ENCODE measurements around the gene SIKE1. TPM values are rescaled to one million over a fixed set of nuclear protein-coding genes. Genes with fewer than 3 reads are reported as not detected.
A peak's percentile ranks its signal among the peaks of the same experiment; 100 is the strongest.
"Not testable (repeated sequence)": the region's sequence is repeated elsewhere in the genome, so short reads cannot be mapped to it uniquely, and the experiment has no call there.

SIKE1 gene
- polyA plus RNA-seq, 2 of the 4 experiments (the other 2 are of a cell fraction): 17.8 to 28.7 TPM

DNA sequence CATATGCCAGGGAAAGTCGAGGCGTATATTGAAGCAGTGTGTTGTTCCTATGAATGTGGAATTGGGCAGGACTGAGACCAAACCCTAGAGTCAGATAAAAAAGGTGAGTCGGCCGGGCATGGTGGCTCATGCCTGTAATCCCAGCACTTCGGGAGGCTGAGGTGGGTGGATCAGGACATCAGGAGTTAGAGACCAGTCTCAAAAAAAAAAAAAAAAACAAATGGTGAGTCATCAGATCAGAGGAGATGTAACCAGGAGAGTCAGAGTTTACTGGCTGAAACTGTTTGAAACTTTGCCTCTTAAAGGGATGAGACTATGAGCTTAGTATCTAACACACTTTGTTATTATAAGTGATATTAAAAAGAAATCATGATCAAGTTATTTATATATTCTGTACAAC is 47.8 kb upstream of the SIKE1 start (continued):
- TF ChIP-seq, protein P1, sequence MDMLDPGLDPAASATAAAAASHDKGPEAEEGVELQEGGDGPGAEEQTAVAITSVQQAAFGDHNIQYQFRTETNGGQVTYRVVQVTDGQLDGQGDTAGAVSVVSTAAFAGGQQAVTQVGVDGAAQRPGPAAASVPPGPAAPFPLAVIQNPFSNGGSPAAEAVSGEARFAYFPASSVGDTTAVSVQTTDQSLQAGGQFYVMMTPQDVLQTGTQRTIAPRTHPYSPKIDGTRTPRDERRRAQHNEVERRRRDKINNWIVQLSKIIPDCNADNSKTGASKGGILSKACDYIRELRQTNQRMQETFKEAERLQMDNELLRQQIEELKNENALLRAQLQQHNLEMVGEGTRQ (IDR thresholded peaks at IDR 0.05): no peak
- TF ChIP-seq JUN (IDR thresholded peaks at IDR 0.05): no peak
- no peak for TF ChIP-seq RCOR1 (IDR thresholded peaks at IDR 0.05; ENCODE audit: low read depth, low read length)
- TF ChIP-seq POLR2A (IDR thresholded peaks at IDR 0.05; ENCODE audit: low read length): no peak
- no peak for TF ChIP-seq HOXB13 (CRISPR knock-in tag; IDR thresholded peaks at IDR 0.05; ENCODE audit: low read depth)
- no peak for TF ChIP-seq EP300 (IDR thresholded peaks at IDR 0.05)

DNA sequence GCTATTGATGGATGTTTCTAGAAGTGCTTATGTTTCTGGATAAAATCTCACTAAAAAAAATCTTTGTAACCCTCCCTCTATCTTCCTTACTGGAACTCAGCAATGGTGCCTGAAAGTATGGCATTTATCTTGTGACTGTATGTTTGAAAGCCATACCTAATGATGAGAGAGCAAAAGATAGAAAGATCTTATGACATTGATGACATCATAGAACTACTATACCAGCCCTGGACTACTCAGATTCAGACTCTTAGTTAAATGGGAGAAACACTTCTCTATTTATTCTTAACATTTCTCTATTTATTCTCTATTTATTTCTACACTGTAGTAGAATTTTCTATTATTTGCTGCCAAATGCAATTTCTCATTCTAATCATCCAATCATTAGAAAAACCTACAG is 41.5 kb upstream of the SIKE1 start:
- DNase-seq (ENCODE audit: low read depth in 1 of 2, low spot score in 1 of 2): no peak
- no peak overlapping the region for H3K4me2 ChIP-seq
- POLR2A ChIA-PET: no interaction called here
- H3K4me1 ChIP-seq: no peaks in the 10 kb centered on the region
- no peak overlapping the region for H3K4me3 ChIP-seq
- CTCF ChIA-PET: no interaction called here
- no peak for FAIRE-seq
- no peak for ATAC-seq
- TF ChIP-seq TFCP2L1 (CRISPR knock-in tag; IDR thresholded peaks at IDR 0.05) (no peak), BHLHE40 (IDR thresholded peaks at IDR 0.05; ENCODE audit: low read depth, low read length) (no peak), JUN (IDR thresholded peaks at IDR 0.05) (no peak), HES2 (IDR thresholded peaks at IDR 0.05) (no peak), SREBF2 (IDR thresholded peaks at IDR 0.05) (no peak)
- no peaks in the 10 kb centered on the region for H3K9me3 ChIP-seq
- H3K27ac ChIP-seq: no peak overlapping the region

DNA sequence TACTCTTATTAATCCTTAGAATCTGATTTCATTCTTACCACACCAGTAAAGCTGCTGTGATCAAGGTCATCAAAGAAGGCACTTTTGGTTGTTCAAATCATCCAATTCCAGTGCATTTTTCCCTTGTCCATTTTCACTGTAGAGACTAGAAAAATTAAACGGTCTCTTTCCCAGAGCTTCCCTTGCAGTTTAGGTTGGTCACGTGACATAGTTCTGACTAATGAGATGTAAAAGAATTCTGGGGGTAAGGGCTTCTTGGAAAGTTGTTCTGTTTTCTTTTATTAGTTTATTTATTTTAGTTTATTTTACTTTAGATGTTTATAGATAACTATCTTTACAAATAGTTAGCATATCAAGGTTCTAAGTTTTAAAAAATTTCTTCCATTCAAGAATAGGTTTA is 39.9 kb upstream of the SIKE1 start:
- Histone ChIP-seq H3K4me1 (no peaks in the 10 kb centered on the region), H3K9me3 (no peaks in the 10 kb centered on the region), H3K4me2 (no peak overlapping the region), H3K4me3 (no peak overlapping the region), H3K27ac (no peak overlapping the region)
- ChIA-PET CTCF (no interaction called here), POLR2A (no interaction called here)
- ATAC-seq: no peak
- no peak for DNase-seq (ENCODE audit: low read depth in 1 of 2, low spot score in 1 of 2)
- no peak for FAIRE-seq
- WGBS (ENCODE audit: missing lambda C conversion rate): 21% methylated on average over 2 of the region's 2 CpGs
- TF ChIP-seq FOSL2 (IDR thresholded peaks at IDR 0.05): no peak
- TF ChIP-seq FOSL2 (CRISPR knock-in tag; IDR thresholded peaks at IDR 0.05): no peak
- TF ChIP-seq, protein P1 (IDR thresholded peaks at IDR 0.05): peak; percentile 36

DNA sequence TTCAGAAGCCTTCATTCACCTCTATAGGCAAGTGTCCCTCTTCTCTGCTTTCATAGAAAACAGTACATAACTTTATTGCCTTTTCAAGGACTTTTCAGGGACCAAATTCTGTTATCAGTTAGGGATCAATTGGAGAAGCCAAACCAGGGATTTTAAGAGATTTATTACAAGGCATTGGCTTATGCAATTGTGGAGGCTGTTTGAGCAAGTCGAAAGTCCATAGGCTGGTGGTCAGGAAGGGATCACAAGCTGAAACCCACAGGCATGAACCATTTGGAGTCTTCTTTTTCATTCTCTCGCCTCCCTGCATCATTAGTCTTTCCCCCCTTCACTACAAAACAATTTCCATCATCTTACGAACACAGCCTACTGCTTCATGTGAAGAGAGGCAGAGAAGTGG is 39.4 kb upstream of the SIKE1 start:
- 28% methylated on average over 3 of the region's 3 CpGs for WGBS (ENCODE audit: missing lambda C conversion rate)

DNA sequence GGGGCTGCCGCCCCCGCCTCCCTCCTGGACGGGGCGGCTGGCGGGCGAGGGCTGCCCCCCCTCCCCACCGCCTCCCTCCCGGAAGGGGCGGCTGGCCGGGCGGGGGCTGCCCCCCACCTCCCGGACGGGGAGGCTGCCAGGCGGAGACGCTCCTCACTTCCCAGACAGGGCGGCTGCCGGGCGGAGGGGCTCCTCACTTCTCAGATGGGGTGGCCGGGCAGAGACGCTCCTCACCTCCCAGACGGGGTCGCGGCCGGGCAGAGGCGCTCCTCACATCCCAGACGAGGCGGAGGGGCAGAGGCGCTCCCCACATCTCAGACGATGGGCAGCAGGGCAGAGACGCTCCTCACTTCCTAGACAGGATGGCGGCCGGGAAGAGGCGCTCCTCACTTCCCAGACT is 24.0 kb upstream of the SIKE1 start:
- H3K4me2 ChIP-seq; POLR2A ChIA-PET; H3K4me3 ChIP-seq; H3K27ac ChIP-seq; DNase-seq (ENCODE audit: low read depth in 1 of 2, low spot score in 1 of 2); H3K4me1 ChIP-seq; H3K9me3 ChIP-seq; FAIRE-seq; CTCF ChIA-PET; ATAC-seq: not testable (repeated sequence)
- 76% methylated on average over 5 of the region's 33 CpGs for WGBS (ENCODE audit: missing lambda C conversion rate)

More for the DNA sequence above, 39.4 kb upstream of the SIKE1 start:
- Histone ChIP-seq H3K4me3 (no peak overlapping the region), H3K4me1 (no peaks in the 10 kb centered on the region), H3K4me2 (no peak overlapping the region), H3K27ac (no peak overlapping the region), H3K9me3 (no peaks in the 10 kb centered on the region)
- FAIRE-seq (no peak), ATAC-seq (no peak), DNase-seq (ENCODE audit: low read depth in 1 of 2, low spot score in 1 of 2) (no peak)
- ChIA-PET POLR2A (no interaction called here), CTCF (no interaction called here)
- no peak for TF ChIP-seq MAFK (IDR thresholded peaks at IDR 0.05; ENCODE audit: partially characterized antibody)

DNA sequence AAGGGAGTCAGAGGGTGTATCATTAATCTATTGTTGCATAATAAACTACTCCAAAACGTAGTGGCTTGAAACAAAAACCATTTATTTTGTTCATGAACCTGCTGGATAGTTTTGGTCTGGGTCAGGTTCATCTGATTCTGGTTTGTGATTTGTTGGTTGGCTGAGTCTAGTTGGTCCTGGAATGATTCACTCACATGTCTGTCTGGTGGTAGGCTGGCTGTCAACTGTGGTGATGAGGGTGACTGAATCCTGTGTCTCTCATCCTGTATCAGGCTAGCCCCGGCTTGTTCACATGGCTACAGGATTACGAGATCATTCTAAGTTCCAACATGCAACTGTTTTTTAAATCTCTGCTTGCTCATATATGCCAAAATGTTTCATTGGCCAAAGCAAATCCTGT is 22.5 kb upstream of the SIKE1 start:
- POLR2A ChIA-PET: no interaction called here
- no peak overlapping the region for H3K4me3 ChIP-seq
- WGBS (ENCODE audit: missing lambda C conversion rate): 2% methylated on average over 3 of the region's 3 CpGs
- CTCF ChIA-PET: no interaction called here
- H3K27ac ChIP-seq: no peak overlapping the region
- no peak overlapping the region for H3K4me2 ChIP-seq
- no peak for FAIRE-seq
- ATAC-seq: no peak
- peak in 1 of 2 experiments; percentile 2 for DNase-seq (ENCODE audit: low read depth in 1 of 2, low spot score in 1 of 2)
- H3K9me3 ChIP-seq: no peaks in the 10 kb centered on the region
- H3K4me1 ChIP-seq: no peaks in the 10 kb centered on the region
- TF ChIP-seq ZFP36 (IDR thresholded peaks at IDR 0.05; ENCODE audit: borderline replicate concordance, partially characterized antibody) (no peak), HOXB5 (CRISPR knock-in tag; IDR thresholded peaks at IDR 0.05) (no peak), FOSL2 (IDR thresholded peaks at IDR 0.05) (no peak), FOSL2 (CRISPR knock-in tag; IDR thresholded peaks at IDR 0.05) (no peak), MAZ (IDR thresholded peaks at IDR 0.05; ENCODE audit: borderline replicate concordance, low read depth, low read length) (no peak), JUN (IDR thresholded peaks at IDR 0.05) (no peak), CHD2 (IDR thresholded peaks at IDR 0.05; ENCODE audit: low read length, partially characterized antibody) (no peak), HDAC2 (IDR thresholded peaks at IDR 0.05) (no peak), ATOH8 (CRISPR knock-in tag; IDR thresholded peaks at IDR 0.05; ENCODE audit: low read depth) (no peak), FOSB (CRISPR knock-in tag; IDR thresholded peaks at IDR 0.05) (no peak), FOXS1 (CRISPR knock-in tag; IDR thresholded peaks at IDR 0.05) (no peak), RNF2 (IDR thresholded peaks at IDR 0.05; ENCODE audit: borderline replicate concordance, low read depth) (no peak), PBX3 (IDR thresholded peaks at IDR 0.05) (no peak)

All from A549 (cell line).